Measurements from ENCODE around the gene TRPV4. TPM values are rescaled to one million over a fixed set of nuclear protein-coding genes. Genes with fewer than 3 reads are reported as not detected.

Gene TRPV4
- total and polyA plus RNA-seq, 9 of the 15 experiments (the other 6 are each of a cell fraction or from before 2014, with no cell fraction given), result 0.13 TPM; not detected in 8

GRCh38 chr12:109821968-109822367 lies 11.2 kb downstream of the TRPV4 start:
- peaks cover 0 to 6% of the 10 kb centered on the region in 2 experiments; a peak in 1 of 5 replicates for H3K4me1 ChIP-seq (replicated peaks in 1 of 2; ENCODE audit: control insufficient read depth in 2 of 2, insufficient read depth in 2 of 2, low read length in 2 of 2)
- intact Hi-C loops (cut with micrococcal nuclease), result no loop called here
- H3K27ac ChIP-seq (ENCODE audit: extremely low read depth, low read depth, low read length), result no peak overlapping the region
- in situ Hi-C loops (cut with MboI), result no loop called here
- H3K9me1 ChIP-seq (ENCODE audit: control insufficient read depth, insufficient read depth, low read length), result no peaks in the 10 kb centered on the region
- H3K4me3 ChIP-seq, result no peak overlapping the region
- no peaks in the 10 kb centered on the region; the same call in 1 of the 2 replicates for H4K20me1 ChIP-seq (replicated peaks; ENCODE audit: control insufficient read depth, insufficient read depth, low read length)
- no TSS peak for BruUV-seq (replicated peaks)
- no peaks in the 10 kb centered on the region for H3K9me3 ChIP-seq (replicated peaks; ENCODE audit: control insufficient read depth, insufficient read depth, low read depth, low read length)
- H3K9ac ChIP-seq (ENCODE audit: insufficient read depth in 1 of 2, low read depth in 2 of 2, low read length in 2 of 2), result no peak overlapping the region
- no peaks in the 10 kb centered on the region for H3K36me3 ChIP-seq (ENCODE audit: control insufficient read depth, insufficient read depth, low read length)
- FAIRE-seq (no peak), ATAC-seq (no peak), DNase-seq (ENCODE audit: extremely low read depth in 1 of 4, low spot score in 3 of 4) (no peak)
- H3K79me2 ChIP-seq (ENCODE audit: control insufficient read depth, insufficient read depth, low read length), result no peaks in the 10 kb centered on the region
- H3K4me2 ChIP-seq (ENCODE audit: insufficient read depth, low read length), result no peak overlapping the region
- H3K27me3 ChIP-seq (ENCODE audit: control insufficient read depth in 2 of 2, insufficient read depth in 2 of 2, low read length in 2 of 2), result peaks cover 22 to 79% of the 10 kb centered on the region in 2 experiments; a peak in 4 of 5 replicates
- H2AFZ ChIP-seq (ENCODE audit: low read depth, low read length), result no peak overlapping the region
- CTCF ChIA-PET (ENCODE audit: low intra/inter-chr PET ratio), result no interaction called here
- POLR2A ChIA-PET, result no interaction called here
- TF ChIP-seq ZNF551 (CRISPR knock-in tag; IDR thresholded peaks at IDR 0.05) (no peak), IRF1 (CRISPR knock-in tag; IDR thresholded peaks at IDR 0.05; ENCODE audit: borderline replicate concordance) (no peak), DIDO1 (tag; IDR thresholded peaks at IDR 0.05; ENCODE audit: low read depth) (no peak), RBM34 (IDR thresholded peaks at IDR 0.05; ENCODE audit: borderline replicate concordance, insufficient read depth, low read length) (no peak), ZNF445 (CRISPR knock-in tag; IDR thresholded peaks at IDR 0.05; ENCODE audit: low read depth) (no peak), MBD2 (IDR thresholded peaks at IDR 0.05; ENCODE audit: borderline replicate concordance, low read depth) (no peak), KLF13 (tag; IDR thresholded peaks at IDR 0.05; ENCODE audit: borderline replicate concordance, low read depth) (no peak), MCM2 (IDR thresholded peaks at IDR 0.05; ENCODE audit: low read depth) (no peak), ZFP91 (CRISPR knock-in tag; IDR thresholded peaks at IDR 0.05) (no peak), ZNF12 (CRISPR knock-in tag; IDR thresholded peaks at IDR 0.05) (no peak), SMAD3 (CRISPR knock-in tag; conservative IDR thresholded peaks at IDR 0.05) (no peak), FOXM1 (IDR thresholded peaks at IDR 0.05; ENCODE audit: low read depth) (no peak), FOXM1 (CRISPR knock-in tag; IDR thresholded peaks at IDR 0.05; ENCODE audit: low read depth) (no peak), FOXA3 (CRISPR knock-in tag; conservative IDR thresholded peaks at IDR 0.05 in 1 of 2, IDR thresholded peaks at IDR 0.05 in 1 of 2) (no peak), THAP7 (CRISPR knock-in tag; IDR thresholded peaks at IDR 0.05) (no peak), CCNT2 (IDR thresholded peaks at IDR 0.05; ENCODE audit: borderline replicate concordance, extremely low read depth, insufficient read length, low read depth, low read length) (no peak), ATF4 (CRISPR knock-in tag; IDR thresholded peaks at IDR 0.05) (no peak), CTCF (IDR thresholded peaks at IDR 0.05 in 2 of 3, conservative IDR thresholded peaks at IDR 0.05 in 1 of 3; ENCODE audit: insufficient read depth in 2 of 3, low read depth in 1 of 3, low read length in 3 of 3) (no peak)
